T47D (cell line): ENCODE measurements around the gene KLF14.

Experiments used
- DNase-seq, 2 experiments: peaks; one replicate each; pipeline versions ENCODE4 v3.0.0 to v3.0.0-alpha.2; 2011 to 2012; ENCODE audit warnings: low read depth in 1 of 2, low spot score in 1 of 2
- JUND ChIP-seq: IDR thresholded peaks from 2 replicates; pipeline ENCODE4 v1.6.1; 2012; ENCODE audit warnings: low read depth
- in situ Hi-C: cut with HindIII; loops from 2 replicates; pipeline ENCODE4 v1.10.0; 2016; ENCODE audit warnings: low sequenced_read_pairs, low pct_unique_long_range_greater_than_20kb

The KLF14 gene

DNA sequence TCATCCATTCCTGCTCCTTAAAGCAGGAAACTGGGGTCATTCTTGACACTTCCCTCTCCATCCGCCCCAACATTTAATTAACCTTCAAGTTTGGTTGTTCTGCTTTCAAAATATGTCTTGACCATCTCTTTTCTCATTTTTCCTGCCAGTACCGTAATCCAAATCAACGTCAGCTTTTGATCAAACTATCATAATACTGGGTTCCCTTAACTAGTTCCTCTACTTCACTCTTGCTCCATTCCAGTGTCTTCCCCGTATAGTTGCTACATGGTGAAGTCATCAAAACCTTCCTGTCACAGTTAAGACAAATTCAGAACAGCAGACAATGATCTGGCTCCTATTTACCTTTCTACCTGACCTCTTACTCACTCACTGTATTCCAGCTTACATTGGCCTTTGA is 6.6 kb upstream of the KLF14 start:
- in situ Hi-C loops, result no loop called here
- no peak for DNase-seq
- no peak for TF ChIP-seq JUND

DNA sequence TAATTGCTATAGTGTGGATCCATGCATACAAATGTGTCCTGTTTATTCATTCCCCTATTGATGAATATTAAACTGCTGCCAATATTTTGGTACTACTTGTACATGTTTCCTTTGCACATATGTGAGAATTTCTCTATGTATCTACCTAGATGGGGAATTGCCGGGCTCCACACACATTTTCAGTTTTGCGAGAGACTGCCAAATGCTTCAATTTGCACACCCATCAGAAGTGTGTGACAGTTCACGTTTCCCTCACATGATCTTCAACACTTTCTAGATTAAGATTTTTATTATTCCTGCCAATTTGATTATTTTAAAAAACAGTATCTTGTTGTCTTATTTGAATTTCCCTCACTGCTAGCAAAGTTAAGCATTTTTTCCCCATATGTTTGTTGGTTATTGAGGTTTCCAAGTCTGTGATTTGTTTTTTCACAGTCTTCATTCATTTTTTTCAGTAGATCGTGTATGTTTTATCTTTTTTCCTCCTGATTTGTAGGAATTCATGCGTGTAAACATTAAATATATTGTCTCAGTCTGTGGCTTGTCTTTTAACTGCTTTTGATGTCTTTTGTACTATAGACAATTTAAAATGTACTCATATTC is 2.4 kb upstream of the KLF14 start:
- no peak for TF ChIP-seq JUND
- no peak for DNase-seq
- in situ Hi-C loops, result no loop called here

DNA sequence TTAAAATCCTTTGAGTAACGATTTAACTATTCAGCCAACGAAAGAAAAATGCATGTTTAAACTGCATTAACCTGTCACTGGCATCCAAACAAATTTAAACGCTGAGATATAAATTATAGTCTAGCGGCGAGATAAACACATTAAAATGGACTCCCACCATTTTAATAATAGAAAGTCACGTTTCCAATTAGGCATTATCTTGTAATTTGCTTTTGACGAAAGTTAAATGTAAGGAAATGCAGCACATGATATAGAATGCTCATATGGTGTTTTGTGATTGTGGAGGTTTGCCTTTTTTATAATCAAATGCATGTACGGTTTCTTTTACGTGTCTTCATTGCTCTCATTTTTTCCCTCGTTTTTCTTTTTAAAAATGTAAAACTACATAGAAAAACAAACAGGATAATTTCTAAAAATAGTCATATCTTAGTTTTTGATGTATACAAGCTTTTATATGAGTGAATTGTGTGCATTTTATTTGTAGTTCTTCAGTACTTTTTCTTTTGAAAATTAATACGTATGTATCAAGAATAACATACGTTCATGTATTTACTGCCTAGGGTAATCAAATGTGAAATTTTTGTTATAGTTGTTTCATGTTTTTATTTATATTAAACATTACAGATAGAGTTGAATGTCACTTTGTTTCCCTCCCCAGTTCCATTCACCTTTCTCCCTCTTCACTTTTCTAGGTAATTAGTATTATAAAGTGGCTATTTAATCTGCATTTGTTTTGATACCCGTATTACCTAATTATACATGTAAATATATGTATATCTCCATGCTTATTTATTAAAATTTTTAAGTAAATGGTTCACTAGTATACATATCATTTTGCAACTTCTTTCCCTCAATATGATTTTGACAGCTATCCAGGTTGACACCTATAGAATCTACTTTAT is 1.1 kb upstream of the KLF14 start:
- no peak for DNase-seq
- in situ Hi-C loops, result no loop called here
- TF ChIP-seq JUND, result no peak

DNA sequence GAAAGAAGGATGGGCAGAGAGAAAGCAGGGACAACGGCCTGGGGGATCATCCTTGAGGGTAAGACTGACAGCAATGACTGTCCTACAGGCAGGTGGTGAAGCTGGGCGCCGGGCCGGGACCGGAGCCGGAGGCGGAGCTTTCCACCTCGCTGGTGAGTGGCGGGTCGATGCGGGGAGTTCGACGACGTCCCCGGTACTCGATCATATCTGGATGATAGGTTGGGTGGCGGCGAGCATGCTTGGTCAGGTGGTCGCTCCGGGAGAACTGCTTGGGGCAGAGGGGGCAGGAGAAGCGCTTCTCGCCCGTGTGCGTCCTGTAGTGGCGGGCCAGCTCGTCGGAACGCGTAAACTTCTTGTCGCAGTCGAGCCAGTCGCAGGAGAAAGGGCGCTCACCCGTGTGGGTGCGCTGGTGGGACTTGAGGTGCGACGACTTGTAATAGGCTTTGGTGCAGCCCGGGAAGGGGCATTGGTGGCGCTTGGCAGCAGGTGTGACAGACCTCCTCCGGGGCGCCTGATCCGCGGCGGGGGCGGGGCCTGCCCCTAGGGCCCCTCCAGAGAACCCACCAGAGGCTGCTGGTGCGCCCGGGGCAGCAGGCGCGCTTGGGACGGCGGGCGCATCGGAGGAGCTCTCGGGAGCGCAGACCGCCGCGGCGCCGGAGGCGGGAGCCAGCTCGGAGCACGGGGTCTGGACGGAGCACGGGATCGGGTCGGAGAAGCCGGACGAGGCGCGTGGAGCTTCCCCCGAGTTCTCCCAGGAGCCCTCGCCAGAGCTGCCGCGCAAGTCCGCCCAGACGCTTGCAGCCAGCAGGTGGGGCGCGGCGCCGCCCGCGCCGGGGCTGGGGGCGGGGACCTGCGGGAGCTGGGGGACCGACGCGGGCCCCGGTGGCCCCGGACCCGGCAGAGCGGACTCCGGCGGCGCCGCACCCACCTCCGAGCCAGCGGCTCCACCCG is 752 bp downstream of the KLF14 start:
- peak; percentile 43 to 56 for DNase-seq
- in situ Hi-C loops, result no loop called here
- TF ChIP-seq JUND, result no peak

DNA sequence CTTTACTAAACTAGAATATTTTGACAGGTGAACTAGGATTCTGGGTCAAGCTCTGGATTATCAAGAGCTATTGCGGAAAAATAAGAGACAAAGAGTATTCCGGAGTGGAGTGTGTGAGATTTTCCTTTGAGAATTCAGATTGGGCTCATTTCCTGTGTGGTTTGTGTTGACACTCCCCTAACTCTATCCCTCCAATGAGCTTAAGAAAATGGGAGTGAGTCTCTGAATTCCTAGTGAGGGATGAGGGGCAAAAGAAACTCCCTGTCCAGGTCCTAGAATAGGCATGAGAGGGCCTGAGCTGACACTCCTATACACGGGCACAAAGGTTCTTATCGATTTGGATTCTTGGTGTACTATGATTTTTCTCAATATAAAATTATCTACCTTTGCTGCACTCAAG is 10.2 kb downstream of the KLF14 start:
- in situ Hi-C loops, result no loop called here
- no peak for DNase-seq
- TF ChIP-seq JUND, result no peak

DNA sequence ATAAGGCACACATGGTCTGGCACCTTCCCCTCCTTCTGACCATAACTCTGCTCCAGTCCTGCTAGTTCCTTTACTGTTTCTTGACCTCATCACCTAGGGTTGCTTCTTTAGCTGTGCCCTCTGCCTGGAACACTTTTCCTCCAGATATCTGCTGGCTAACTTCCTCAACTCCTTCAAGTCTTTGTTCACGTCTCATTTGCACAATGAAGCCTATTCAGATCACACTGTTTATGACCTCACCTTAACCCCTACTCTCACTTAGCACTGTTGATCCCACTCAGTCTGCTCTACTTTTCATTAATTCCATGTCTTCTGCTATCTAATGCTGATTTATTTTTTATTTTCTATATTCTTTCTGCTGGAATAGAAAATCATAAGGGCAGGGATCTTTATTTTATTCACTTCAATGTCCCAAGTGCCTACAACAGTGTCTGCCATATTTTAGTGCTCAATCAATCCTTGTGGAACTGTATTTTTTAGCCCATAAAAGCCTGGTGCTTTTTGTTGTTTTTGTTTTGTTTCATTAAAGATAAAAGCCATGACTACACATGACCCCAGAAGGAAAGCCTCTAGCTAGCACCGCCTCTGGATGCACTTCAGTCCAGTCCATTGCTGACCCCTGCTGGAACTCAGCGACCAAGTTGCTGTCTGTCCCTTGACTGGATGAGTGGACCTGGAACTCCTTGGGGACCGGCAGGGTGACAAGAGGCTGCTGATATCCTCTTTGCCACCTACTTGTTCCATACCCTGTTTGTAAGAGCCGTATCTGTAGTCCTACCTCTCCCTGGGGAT is 12.3 kb downstream of the KLF14 start:
- peak in 1 of 2 experiments; percentile 60 for DNase-seq
- TF ChIP-seq JUND, result no peak
- in situ Hi-C loops, result no loop called here

DNA sequence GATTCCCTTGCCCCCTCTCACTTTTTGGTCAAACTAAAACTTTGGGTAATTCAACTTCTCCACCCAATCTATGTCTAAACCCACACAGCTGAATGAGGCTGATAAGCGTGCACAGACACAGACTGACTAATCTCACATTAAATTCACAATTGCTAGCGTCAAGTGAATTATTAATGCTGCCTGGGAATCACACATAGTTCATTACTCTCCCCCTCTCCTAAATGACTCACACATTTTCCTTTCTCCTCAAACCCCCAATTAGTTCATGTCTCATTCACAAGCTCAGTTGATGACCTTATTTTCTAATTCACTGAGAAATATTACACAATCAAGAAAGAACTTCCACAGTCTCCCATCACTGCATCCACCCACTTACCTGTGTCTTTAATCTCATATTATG is 14.5 kb downstream of the KLF14 start:
- DNase-seq, result no peak
- TF ChIP-seq JUND, result no peak
- in situ Hi-C loops, result no loop called here

DNA sequence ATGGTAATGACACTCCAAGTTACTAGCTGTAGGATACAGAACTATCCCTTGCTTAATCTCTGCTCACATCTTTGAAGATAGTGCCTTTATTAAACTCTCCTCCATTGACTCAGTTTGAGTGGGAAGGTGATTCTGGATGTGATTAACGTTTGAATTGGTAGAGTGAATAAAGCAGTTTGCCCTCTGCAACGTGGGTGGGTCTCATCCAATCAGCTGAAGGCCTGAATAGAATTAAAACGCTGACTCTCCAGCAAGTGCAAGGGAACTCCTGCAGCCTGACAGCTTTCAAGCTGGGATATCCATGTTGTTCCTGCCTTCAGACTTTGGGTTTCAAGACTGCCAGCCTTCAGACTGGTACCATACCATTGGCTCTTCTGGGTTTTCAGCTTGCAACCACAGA is 21.6 kb downstream of the KLF14 start:
- in situ Hi-C loops, result no loop called here
- DNase-seq, result no peak
- TF ChIP-seq JUND, result no peak

DNA sequence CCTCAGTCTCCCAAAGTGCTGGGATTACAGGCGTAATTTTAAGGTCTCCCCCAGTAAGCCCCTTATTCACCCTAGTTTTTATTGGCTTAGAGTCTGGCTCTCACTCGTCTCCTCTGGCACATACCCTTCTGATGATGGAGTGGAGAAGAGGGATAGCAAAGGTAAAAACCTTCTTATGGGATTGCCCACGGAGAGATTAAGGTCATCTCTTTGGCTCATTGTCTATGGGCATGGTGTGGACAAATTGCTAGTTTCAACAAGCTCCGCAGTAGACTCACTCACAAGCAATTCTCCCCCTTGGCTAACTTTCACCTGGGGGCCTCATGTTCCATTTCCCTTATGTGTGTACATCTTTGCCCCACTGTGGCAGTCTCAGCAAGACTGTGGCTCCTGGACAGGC is 25.2 kb downstream of the KLF14 start:
- in situ Hi-C loops, result no loop called here
- no peak for DNase-seq
- TF ChIP-seq JUND, result no peak

DNA sequence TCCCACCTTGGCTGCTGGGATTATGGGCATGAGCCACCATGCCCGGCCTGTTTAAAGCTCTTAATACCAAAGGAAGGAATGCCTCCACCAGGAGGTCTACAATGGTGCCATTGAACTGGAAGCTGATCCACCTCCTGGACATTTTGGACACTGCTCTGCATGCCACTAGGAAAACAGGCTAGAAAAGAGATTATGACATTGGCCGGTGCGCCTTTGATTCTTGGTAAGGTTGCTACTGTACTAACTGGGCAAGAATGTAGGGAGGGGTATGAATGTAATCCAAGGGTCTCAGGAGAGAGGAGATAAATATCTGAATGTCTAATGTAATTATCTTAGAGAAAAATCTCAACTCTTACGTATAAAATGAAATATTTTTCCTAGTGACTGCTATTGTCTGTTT is 26.0 kb downstream of the KLF14 start:
- TF ChIP-seq JUND, result no peak
- in situ Hi-C loops, result no loop called here
- no peak for DNase-seq

DNA sequence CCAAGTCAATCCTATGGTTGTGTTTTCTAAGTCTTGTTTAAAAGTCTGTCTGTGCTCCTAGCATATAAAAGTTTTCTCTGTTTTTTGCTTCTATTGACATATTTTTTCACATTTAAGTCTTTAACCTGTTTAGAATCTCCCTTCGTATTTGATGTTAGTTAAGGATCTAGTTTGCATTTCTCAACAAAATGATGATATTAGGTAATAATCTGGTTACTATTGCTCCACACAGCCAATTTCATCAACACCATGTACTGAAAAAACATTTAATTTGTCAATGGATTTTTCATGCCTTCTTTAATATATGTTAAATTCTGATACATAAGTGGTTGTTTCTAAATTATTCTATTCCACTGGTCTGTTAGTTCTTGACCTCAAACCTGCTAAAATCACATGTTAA is 30.2 kb downstream of the KLF14 start:
- in situ Hi-C loops, result no loop called here
- no peak for TF ChIP-seq JUND
- no peak for DNase-seq

DNA sequence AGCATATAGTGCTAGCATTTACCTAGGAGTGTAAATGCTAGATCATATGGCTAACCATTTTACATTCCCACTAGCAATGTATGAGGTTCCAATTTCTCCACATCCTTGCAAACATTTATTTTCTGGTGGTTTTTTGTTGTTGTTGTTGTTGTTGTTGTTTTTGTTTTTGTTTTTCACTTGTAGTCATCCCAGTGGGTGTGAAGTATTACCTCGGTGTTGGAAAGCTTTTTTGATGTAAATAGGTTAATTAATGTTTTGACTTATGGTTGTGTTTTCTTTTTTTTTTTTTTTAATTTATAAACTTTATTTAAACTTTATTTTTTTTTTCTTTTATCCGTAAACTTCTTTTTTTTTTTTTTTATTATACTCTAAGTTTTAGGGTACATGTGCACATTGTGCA is 32.4 kb downstream of the KLF14 start:
- no peak for DNase-seq
- in situ Hi-C loops, result no loop called here
- no peak for TF ChIP-seq JUND
